ENCODE data around the gene RBM15B.

RBM15B gene

GRCh38 chr3:51396401-51396800 is 5.3 kb downstream of the RBM15B start:
- no peak for DNase-seq
- in situ Hi-C loops (cut with HindIII; ENCODE audit: low pct_ligation_motif_present, low sequenced_read_pairs): no loop called here
- no peak overlapping the region for H3K4me3 ChIP-seq (ENCODE audit: low read depth, low read length)
- H3K27ac ChIP-seq: no peak overlapping the region
- peaks cover 40% of the 10 kb centered on the region for H3K36me3 ChIP-seq (replicated peaks)
- TF ChIP-seq CTCF (IDR thresholded peaks at IDR 0.05; ENCODE audit: low read depth, low read length, missing control alignments): no peak
- no peaks in the 10 kb centered on the region for H3K27me3 ChIP-seq (replicated peaks)

GRCh38 chr3:51397392-51397791 is 6.3 kb downstream of the RBM15B start:
- H3K4me3 ChIP-seq (ENCODE audit: low read depth, low read length): no peak overlapping the region

GRCh38 chr3:51398595-51399310 is 7.7 kb downstream of the RBM15B start:
- in situ Hi-C loops (cut with HindIII; ENCODE audit: low pct_ligation_motif_present, low sequenced_read_pairs): no loop called here
- peaks cover 30% of the 10 kb centered on the region for H3K36me3 ChIP-seq (replicated peaks)

More at GRCh38 chr3:51397392-51397791, 6.3 kb downstream of the RBM15B start:
- H3K36me3 ChIP-seq (replicated peaks): peaks cover 39% of the 10 kb centered on the region
- no peak for DNase-seq
- TF ChIP-seq CTCF (IDR thresholded peaks at IDR 0.05; ENCODE audit: low read depth, low read length, missing control alignments): no peak
- H3K27ac ChIP-seq: no peak overlapping the region
- in situ Hi-C loops (cut with HindIII; ENCODE audit: low pct_ligation_motif_present, low sequenced_read_pairs): no loop called here
- no peaks in the 10 kb centered on the region for H3K27me3 ChIP-seq (replicated peaks)

GRCh38 chr3:51400166-51400565 is 9.1 kb downstream of the RBM15B start:
- in situ Hi-C loops (cut with HindIII; ENCODE audit: low pct_ligation_motif_present, low sequenced_read_pairs): no loop called here
- no peak for TF ChIP-seq CTCF (IDR thresholded peaks at IDR 0.05; ENCODE audit: low read depth, low read length, missing control alignments)
- H3K27ac ChIP-seq: no peak overlapping the region
- no peak overlapping the region for H3K4me3 ChIP-seq (ENCODE audit: low read depth, low read length)
- H3K27me3 ChIP-seq (replicated peaks): no peaks in the 10 kb centered on the region
- DNase-seq: no peak
- H3K36me3 ChIP-seq (replicated peaks): peaks cover 24% of the 10 kb centered on the region

More at GRCh38 chr3:51398595-51399310, 7.7 kb downstream of the RBM15B start:
- no peak overlapping the region for H3K4me3 ChIP-seq (ENCODE audit: low read depth, low read length)
- no peak for TF ChIP-seq CTCF (IDR thresholded peaks at IDR 0.05; ENCODE audit: low read depth, low read length, missing control alignments)
- H3K27ac ChIP-seq: no peak overlapping the region
- DNase-seq: no peak
- no peaks in the 10 kb centered on the region for H3K27me3 ChIP-seq (replicated peaks)

GRCh38 chr3:51401735-51402134 is 10.7 kb downstream of the RBM15B start:
- DNase-seq: no peak
- Histone ChIP-seq H3K27ac (no peak overlapping the region), H3K27me3 (replicated peaks) (no peaks in the 10 kb centered on the region), H3K36me3 (replicated peaks) (peaks cover 9% of the 10 kb centered on the region), H3K4me3 (ENCODE audit: low read depth, low read length) (no peak overlapping the region)
- in situ Hi-C loops (cut with HindIII; ENCODE audit: low pct_ligation_motif_present, low sequenced_read_pairs): no loop called here
- TF ChIP-seq CTCF (IDR thresholded peaks at IDR 0.05; ENCODE audit: low read depth, low read length, missing control alignments): no peak

- no peak for DNase-seq
- no peaks in the 10 kb centered on the region for H3K27me3 ChIP-seq (replicated peaks)
- TF ChIP-seq CTCF (IDR thresholded peaks at IDR 0.05; ENCODE audit: low read depth, low read length, missing control alignments): no peak
- H3K4me3 ChIP-seq (ENCODE audit: low read depth, low read length): no peak overlapping the region
- H3K36me3 ChIP-seq (replicated peaks): peaks cover 8% of the 10 kb centered on the region
- no peak overlapping the region for H3K27ac ChIP-seq
- in situ Hi-C loops (cut with HindIII; ENCODE audit: low pct_ligation_motif_present, low sequenced_read_pairs): no loop called here
These were observed 12.6 kb downstream of the RBM15B start for GRCh38 chr3:51403675-51404074.
